ENCODE results near the gene AFF1.

DNA sequence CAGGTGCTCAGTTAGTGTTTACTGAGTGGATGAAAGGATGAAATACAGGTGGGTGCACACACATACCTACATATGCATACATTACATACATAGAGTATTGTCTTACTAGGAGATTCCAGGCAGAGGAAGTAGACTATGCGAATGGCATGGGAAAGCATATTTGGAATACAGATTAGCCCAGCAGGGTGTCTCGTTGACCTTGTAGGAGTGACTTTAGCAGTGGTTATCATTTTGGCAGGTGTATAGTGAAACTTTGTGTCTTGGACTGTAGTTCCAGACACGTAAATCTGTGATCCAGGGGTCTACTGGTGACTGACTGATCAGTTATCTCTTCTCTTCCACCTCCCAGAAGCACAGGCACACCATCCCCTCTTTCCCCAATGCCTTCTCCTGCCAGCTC lies 199.3 kb downstream of the AFF1 start:
- TF ChIP-seq, protein P1, sequence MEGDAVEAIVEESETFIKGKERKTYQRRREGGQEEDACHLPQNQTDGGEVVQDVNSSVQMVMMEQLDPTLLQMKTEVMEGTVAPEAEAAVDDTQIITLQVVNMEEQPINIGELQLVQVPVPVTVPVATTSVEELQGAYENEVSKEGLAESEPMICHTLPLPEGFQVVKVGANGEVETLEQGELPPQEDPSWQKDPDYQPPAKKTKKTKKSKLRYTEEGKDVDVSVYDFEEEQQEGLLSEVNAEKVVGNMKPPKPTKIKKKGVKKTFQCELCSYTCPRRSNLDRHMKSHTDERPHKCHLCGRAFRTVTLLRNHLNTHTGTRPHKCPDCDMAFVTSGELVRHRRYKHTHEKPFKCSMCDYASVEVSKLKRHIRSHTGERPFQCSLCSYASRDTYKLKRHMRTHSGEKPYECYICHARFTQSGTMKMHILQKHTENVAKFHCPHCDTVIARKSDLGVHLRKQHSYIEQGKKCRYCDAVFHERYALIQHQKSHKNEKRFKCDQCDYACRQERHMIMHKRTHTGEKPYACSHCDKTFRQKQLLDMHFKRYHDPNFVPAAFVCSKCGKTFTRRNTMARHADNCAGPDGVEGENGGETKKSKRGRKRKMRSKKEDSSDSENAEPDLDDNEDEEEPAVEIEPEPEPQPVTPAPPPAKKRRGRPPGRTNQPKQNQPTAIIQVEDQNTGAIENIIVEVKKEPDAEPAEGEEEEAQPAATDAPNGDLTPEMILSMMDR (IDR thresholded peaks at IDR 0.05), result no peak
- TF ChIP-seq POLR2A (IDR thresholded peaks at IDR 0.05), result no peak

Measured in esophagus squamous epithelium (tissue), 4 donors.